ENCODE measurements around the gene TRABD. TPM values are rescaled to one million over a fixed set of nuclear protein-coding genes. Genes with fewer than 3 reads are reported as not detected.

TRABD gene
- total RNA-seq, 6 experiments from 2014 or later, result 25.0 to 36.0 (median 27.6) TPM

GRCh38 chr22:50178471-50178864, 7.2 kb upstream of the TRABD start:
- Mint-ChIP-seq H3K4me3 (no peak overlapping the region), H3K27me3 (ENCODE audit: insufficient read depth) (peaks cover 8% of the 10 kb centered on the region), H3K9me3 (no peaks in the 10 kb centered on the region), H3K27ac (no peak overlapping the region), H3K4me1 (ENCODE audit: low read depth) (no peaks in the 10 kb centered on the region; the same call in 1 of the 2 replicates), H3K36me3 (ENCODE audit: low read depth) (no peaks in the 10 kb centered on the region)
- no peak for TF ChIP-seq CTCF (IDR thresholded peaks at IDR 0.05)
- DNase-seq, result no peak

- TF ChIP-seq CTCF (IDR thresholded peaks at IDR 0.05), result no peak
- Mint-ChIP-seq H3K4me3 (no peak overlapping the region), H3K36me3 (ENCODE audit: low read depth) (no peaks in the 10 kb centered on the region), H3K4me1 (ENCODE audit: low read depth) (no peaks in the 10 kb centered on the region; the same call in 1 of the 2 replicates), H3K9me3 (no peaks in the 10 kb centered on the region), H3K27me3 (ENCODE audit: insufficient read depth) (peaks cover 7% of the 10 kb centered on the region), H3K27ac (no peak overlapping the region)
- no peak for DNase-seq
Observed at GRCh38 chr22:50178871-50179869, 6.5 kb upstream of the TRABD start.

GRCh38 chr22:50179937-50180726, 5.6 kb upstream of the TRABD start:
- no peaks in the 10 kb centered on the region for H3K36me3 Mint-ChIP-seq (ENCODE audit: low read depth)
- H3K9me3 Mint-ChIP-seq, result no peaks in the 10 kb centered on the region
- no peak for TF ChIP-seq CTCF (IDR thresholded peaks at IDR 0.05)
- no peak overlapping the region for H3K4me3 Mint-ChIP-seq
- no peaks in the 10 kb centered on the region; the same call in 1 of the 2 replicates for H3K4me1 Mint-ChIP-seq (ENCODE audit: low read depth)
- H3K27ac Mint-ChIP-seq, result no peak overlapping the region
- H3K27me3 Mint-ChIP-seq (ENCODE audit: insufficient read depth), result peaks cover 5% of the 10 kb centered on the region
- no peak for DNase-seq

- Mint-ChIP-seq H3K9me3 (no peaks in the 10 kb centered on the region), H3K27me3 (ENCODE audit: insufficient read depth) (peaks cover 3% of the 10 kb centered on the region), H3K36me3 (ENCODE audit: low read depth) (no peaks in the 10 kb centered on the region), H3K4me1 (ENCODE audit: low read depth) (no peaks in the 10 kb centered on the region; the same call in 1 of the 2 replicates), H3K27ac (no peak overlapping the region), H3K4me3 (no peak overlapping the region)
- no peak for TF ChIP-seq CTCF (IDR thresholded peaks at IDR 0.05)
- no peak for DNase-seq
Observed at GRCh38 chr22:50180727-50181521, 4.8 kb upstream of the TRABD start.
